ENCODE data around the gene CNTNAP5. TPM values are rescaled to one million over a fixed set of nuclear protein-coding genes. Genes with fewer than 3 reads are reported as not detected.
A peak's percentile ranks its signal among the peaks of the same experiment; 100 is the strongest.

CNTNAP5 gene
- polyA plus RNA-seq, 1 donor = 0.06 TPM

DNA sequence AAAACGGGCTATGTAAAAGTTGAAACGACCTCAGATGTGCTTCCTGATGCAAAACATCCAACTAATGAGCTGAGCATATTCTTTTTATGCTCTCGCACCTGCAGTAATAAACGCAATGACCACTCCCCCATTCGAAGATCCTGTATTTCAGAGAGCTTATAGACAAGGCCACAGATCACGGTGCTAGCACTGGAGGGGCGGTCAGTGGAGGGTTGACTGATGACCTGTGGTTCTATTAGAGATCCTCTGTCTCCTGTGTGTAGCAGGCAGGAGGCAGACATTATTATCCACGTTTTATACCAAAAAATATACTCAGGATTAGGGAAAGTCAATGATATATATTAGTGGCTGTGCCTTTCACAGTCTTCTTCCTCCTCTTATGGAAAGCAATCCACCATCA is 457.0 kb downstream of the CNTNAP5 start:
- DNase-seq = no peak

- DNase-seq = no peak
These were observed 457.5 kb downstream of the CNTNAP5 start for GRCh38 chr2:124482551-124482950.

DNA sequence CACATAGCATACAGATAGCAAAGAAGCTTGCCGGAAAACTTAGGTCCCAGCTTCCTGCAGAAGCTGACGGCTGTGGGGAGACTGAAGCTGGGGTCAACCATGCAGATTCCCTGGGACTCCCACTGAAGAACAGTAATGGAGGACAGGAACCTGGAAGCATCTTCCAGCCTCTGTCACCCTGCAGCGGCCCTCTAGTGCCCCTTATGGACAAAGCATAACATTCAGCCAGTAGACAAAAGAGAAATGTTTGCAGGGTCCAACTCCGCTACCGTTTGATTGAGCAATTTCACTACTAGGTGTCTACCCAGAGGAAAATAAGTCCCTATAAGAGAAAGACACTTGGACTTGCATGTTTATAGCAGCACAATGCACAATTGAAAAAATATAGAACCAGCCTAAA is 460.6 kb downstream of the CNTNAP5 start:
- DNase-seq = no peak

DNA sequence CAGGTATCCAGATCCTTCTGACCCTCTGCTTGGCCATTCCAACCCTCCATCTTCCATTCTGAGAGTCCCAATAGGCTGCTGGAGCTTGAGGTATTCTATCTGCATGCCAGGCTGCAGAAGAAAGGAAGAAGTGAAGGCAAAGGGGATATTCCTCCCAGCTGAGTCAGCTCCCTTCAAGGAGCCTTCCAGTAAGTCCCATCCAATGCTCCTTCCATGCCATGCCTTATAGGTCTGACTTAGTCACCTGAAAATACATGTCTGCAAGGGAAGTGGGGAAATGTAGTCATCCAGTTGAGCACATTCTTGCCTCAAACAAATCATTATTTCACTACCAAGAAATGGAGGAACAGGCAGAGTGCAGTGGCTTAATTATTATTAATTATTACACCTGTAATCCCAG is 464.6 kb downstream of the CNTNAP5 start:
- no peak for DNase-seq

- no peak for DNase-seq
These were observed 476.6 kb downstream of the CNTNAP5 start for GRCh38 chr2:124501575-124502152.

- no peak for DNase-seq
These were observed 489.1 kb downstream of the CNTNAP5 start for GRCh38 chr2:124514236-124514635.

DNA sequence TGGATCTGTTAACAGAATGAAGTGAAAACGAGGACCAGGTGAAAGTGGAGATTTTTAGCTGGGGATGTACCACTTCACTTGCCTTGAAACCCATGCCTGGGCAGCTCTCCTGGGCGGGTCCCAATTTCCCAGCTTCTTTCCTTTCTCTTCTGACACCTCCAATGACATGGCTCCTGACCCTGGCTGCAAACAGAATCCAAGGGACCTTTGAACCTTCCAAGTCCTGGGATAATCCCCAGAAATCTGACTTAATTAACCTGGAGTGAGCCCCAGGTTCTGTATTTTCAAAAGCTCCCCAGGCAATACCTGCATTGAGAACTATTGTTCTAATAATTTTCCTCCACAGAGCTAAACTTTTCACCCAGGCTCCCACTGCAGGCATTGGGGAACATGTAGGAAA is 495.9 kb downstream of the CNTNAP5 start:
- DNase-seq = no peak

- DNase-seq = no peak
These were observed 498.0 kb downstream of the CNTNAP5 start for GRCh38 chr2:124523096-124523495.

- DNase-seq = peak; percentile 15
These were observed 499.2 kb downstream of the CNTNAP5 start for GRCh38 chr2:124524155-124524915.

DNA sequence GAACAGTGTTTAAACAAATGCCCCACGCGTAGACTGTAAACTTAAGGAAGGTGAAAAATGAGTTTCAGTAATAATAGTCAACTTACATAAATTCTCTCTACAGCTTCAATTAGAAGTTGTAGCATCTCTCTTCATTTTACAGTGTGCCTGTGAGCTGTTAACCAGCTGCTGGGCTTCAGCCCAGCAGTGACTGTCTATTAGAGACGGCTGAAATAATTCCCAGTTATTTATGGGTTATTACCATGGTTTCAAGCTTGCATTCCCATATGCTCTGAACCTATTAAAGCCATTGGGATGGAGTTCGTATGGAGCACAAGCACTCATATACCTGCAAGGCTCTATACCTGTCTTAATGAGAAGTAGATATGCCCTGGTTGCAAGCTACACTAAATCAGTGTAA is 501.1 kb downstream of the CNTNAP5 start:
- peak; percentile 40 for DNase-seq

DNA sequence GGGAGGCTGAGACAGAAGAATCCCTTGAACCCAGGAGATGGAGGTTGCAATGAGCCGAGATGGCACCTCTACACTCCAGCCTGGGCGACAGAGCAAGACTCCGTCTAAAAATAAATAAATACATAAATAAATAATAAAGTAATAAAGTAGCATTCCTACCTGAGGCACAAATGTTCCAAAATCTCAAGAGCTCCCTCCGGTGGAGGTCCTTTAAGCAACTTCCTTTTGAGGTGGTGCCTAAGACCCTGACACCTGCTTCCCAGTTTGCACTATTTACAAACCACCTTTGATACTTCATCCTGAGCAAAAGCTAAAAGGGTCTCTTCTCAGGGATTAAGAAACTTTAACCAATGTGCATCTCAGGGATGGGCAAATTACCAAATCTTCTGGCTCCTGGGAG is 505.1 kb downstream of the CNTNAP5 start:
- no peak for DNase-seq

DNA sequence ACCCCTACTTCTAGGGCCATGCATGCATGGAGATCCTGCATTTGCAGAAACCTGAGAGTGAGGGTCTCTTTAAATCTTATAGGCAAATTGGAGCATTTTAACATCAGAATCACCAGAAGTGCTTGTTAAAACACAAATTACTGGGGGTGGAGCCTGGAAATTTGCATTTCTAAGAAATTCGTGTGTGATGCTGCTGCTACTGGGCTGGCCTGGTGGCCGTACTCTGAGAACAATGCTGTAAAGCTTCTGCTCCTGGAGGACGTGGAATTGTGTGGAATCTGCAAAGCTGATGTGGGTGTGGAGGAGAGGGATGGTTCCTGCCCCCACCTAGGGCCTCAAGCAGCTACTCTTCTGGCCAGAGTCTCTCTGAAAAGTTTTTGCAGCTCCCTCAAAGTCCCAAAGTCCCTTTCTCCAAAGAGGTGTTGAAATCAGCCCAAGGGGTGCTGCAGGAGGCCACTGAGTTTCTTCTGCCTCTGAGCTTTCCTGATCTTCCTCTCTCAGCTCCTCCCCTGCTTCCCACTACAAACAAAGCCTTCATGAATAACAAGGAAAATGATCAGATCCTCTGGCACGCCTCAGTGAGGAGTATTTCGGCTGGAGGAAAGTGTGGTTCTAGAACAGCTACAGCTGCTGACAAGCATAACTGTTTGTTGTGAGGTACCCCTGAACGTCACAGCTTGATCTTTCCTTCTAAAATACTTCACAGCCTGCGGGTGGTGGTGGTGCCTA is 508.3 kb downstream of the CNTNAP5 start:
- no peak for DNase-seq

- DNase-seq = no peak
These were observed 508.9 kb downstream of the CNTNAP5 start for GRCh38 chr2:124534028-124534427.

GRCh38 chr2:124535816-124536215 is 510.7 kb downstream of the CNTNAP5 start:
- DNase-seq = no peak

- DNase-seq = no peak
These were observed 511.5 kb downstream of the CNTNAP5 start for GRCh38 chr2:124536591-124536990.

DNA sequence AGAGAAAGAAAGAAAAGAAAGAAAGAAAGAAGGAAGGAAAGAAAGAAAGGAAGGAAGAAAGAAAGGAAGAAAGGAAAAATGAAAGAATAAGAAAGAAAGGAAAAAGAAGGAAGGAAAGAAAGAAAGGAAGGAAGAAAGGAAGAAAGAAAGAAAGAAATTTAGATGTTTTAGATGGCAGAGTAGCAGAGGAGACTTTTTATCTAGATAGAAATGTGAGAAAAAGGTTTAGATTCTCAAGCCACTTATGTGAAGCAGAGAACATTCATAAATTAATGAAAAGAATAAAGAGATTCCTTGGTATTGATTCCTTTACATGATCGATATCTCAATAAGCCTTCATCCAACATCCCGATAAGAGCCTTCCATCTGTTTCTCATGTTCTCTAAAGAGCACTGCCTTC is 513.5 kb downstream of the CNTNAP5 start:
- no peak for DNase-seq

GRCh38 chr2:124540805-124541204 is 515.7 kb downstream of the CNTNAP5 start:
- DNase-seq = no peak

DNA sequence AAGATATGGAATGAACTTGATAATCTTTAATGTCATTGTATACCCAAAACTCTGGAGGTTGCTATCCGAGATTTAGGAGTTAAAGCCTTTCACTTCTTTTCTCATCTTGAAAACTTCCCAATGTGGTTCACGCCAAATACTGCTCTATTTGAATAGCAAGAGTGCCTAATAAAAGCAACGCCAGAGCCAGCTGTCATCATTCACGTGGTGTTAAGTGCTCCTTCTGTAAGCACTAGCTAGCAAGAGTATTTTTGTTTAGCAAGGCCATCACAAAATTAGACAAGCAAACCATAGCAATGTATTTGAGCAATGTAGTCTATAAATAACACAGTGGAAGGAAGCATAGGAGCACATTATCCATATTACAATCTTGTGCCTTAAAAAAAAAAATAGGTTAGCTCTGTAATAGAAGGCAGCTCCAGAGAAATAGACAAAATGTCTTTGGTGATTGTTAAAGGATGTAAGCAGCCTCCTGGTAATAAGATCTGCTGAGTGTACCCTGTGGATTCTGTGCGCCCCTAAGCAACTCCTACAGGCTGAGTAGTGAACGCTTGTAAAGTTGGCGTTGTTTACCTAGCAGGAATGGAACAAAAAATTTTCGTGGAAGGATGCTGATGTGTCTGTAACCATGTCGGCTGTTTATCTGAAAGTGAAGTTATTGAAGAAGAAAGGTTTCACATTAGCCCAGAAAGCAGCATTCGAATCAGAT is 518.0 kb downstream of the CNTNAP5 start:
- DNase-seq = no peak

- no peak for DNase-seq
These were observed 522.6 kb downstream of the CNTNAP5 start for GRCh38 chr2:124547700-124548099.

DNA sequence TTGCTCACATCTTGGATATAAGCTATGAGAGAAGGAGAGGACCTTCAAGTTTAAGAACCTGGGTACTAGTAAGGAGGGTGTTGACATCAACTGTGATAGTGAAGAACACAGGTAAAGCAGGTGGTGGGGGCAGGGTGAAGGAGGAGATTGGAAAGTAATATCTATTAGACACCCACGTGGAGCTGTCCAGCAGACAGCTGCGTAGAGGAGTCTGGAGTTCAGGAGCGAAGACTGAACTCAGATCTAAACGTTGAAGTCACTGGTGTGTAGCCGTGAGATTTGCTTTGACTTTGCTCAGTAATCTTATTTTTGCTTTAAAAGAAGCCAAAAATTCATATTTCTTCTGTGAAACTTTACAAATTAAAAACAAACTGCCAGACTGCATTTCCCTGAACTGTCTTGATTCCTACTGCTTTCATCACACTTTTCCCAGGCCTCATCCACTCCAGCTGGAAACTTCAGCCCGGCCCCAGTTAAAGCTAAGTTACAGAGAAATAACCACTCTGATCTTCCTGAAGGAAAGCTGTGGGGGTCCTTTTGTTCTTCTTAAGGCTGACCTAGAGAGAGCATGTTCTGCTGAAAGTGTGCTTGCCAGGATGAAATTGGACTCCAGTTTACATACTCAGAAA is 533.3 kb downstream of the CNTNAP5 start:
- no peak for DNase-seq

DNA sequence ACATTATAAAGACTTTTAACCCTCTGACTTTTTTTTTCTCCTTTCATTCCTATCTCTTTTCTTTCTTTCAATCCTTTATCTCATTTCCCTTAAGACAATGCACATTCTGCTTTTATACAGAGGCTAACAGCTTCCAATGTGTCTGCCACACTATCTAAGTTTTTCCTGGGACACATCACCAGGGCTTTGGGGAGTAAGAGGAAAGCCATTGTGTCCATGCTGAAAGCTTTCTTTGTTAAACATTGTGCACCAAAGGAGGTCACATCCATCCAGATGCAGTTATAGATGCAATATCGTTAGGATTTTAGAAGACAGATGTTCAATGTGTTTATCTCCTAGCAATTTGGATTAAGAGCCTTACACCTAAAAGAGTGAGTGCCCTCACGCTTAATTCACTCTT is 534.1 kb downstream of the CNTNAP5 start:
- no peak for DNase-seq

DNA sequence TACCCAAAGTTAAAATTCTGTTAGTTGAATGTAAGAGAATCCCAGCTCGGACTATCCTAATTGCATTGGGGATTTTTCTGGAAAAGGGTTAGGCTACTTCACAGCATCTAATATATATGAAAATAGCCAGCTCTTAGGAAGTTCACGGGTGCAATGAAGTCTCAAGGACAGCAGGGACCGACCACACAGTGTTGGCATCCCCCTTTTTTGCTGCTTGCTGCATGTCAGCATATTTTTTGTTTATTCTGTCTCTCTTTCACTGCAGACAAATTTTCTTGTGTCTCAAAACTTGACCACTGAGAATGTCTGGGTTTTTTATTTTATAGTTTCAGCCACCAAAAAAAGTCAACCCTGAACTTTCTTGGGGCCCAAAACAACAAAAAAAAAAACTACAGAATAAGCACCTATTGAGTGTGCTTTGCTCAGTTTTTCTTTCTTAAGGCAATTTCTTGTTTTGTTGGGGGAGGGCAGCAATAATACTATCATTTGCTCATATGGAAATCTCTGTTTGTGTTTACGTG is 535.6 kb downstream of the CNTNAP5 start:
- DNase-seq = no peak

All from hindlimb muscle (tissue), 1 donor.